Effector CD8-positive, alpha-beta T cell (primary cell): ENCODE results near the gene CLCA2.

Experiments used
- DNase-seq: peaks from one replicate; lab custom pipeline; 2025; lab: John Stamatoyannopoulos, UW

CLCA2 gene

GRCh38 chr1:86477682-86478081, 53.7 kb downstream of the CLCA2 start:
- DNase-seq, result no peak

GRCh38 chr1:86478416-86479156, 54.6 kb downstream of the CLCA2 start:
- DNase-seq, result no peak

- DNase-seq, result no peak
Observed at GRCh38 chr1:86481966-86482365, 58.0 kb downstream of the CLCA2 start.

- no peak for DNase-seq
Observed at GRCh38 chr1:86487131-86487810, 63.3 kb downstream of the CLCA2 start.

GRCh38 chr1:86487811-86488141, 63.8 kb downstream of the CLCA2 start:
- DNase-seq, result no peak

- DNase-seq, result no peak
Observed at GRCh38 chr1:86489242-86489878, 65.4 kb downstream of the CLCA2 start.

GRCh38 chr1:86491171-86491950, 67.4 kb downstream of the CLCA2 start:
- no peak for DNase-seq

GRCh38 chr1:86498281-86498680, 74.3 kb downstream of the CLCA2 start:
- no peak for DNase-seq

GRCh38 chr1:86499987-86500593, 76.1 kb downstream of the CLCA2 start:
- no peak for DNase-seq

- DNase-seq, result no peak
Observed at GRCh38 chr1:86500714-86501113, 76.7 kb downstream of the CLCA2 start.

- peak; percentile 9 for DNase-seq
Observed at GRCh38 chr1:86502125-86502646, 78.2 kb downstream of the CLCA2 start.

- DNase-seq, result no peak
Observed at GRCh38 chr1:86502721-86503405, 78.9 kb downstream of the CLCA2 start.

GRCh38 chr1:86503406-86504136, 79.6 kb downstream of the CLCA2 start:
- DNase-seq, result no peak

- no peak for DNase-seq
Observed at GRCh38 chr1:86504137-86504479, 80.1 kb downstream of the CLCA2 start.

- DNase-seq, result no peak
Observed at GRCh38 chr1:86504895-86505563, 81.1 kb downstream of the CLCA2 start.

- no peak for DNase-seq
Observed at GRCh38 chr1:86505564-86505902, 81.6 kb downstream of the CLCA2 start.
